ENCODE measurements around the gene CPT1C. TPM values are rescaled to one million over a fixed set of nuclear protein-coding genes. Genes with fewer than 3 reads are reported as not detected.

Gene CPT1C
- polyA plus RNA-seq, 1 donor (not counting 4 experiments of a cell fraction or from before 2014, with no cell fraction given), result 0.41 TPM

GRCh38 chr19:49687150-49687549 lies 3.8 kb upstream of the CPT1C start:
- Histone ChIP-seq H3K4me3 (ENCODE audit: control insufficient read depth in 2 of 3, extremely low read depth in 1 of 3, insufficient read depth in 2 of 3, low read depth in 1 of 3, low read length in 3 of 3) (no peak overlapping the region), H2AFZ (ENCODE audit: control insufficient read depth, low read length) (no peak overlapping the region), H3K9me1 (ENCODE audit: control insufficient read depth, extremely low read depth, insufficient read depth, low read length) (no peaks in the 10 kb centered on the region), H3K9ac (ENCODE audit: control insufficient read depth, extremely low read depth, insufficient read depth, low read length) (no peak overlapping the region), H3K79me2 (ENCODE audit: control insufficient read depth, insufficient read depth, low read length) (peaks cover 6% of the 10 kb centered on the region), H3K9me3 (ENCODE audit: control insufficient read depth, low read depth, low read length) (no peaks in the 10 kb centered on the region), H3K27ac (ENCODE audit: control insufficient read depth, insufficient read depth, low read length) (no peak overlapping the region), H4K20me1 (ENCODE audit: control insufficient read depth, extremely low read depth, insufficient read depth, low read length) (peaks cover 7% of the 10 kb centered on the region), H3K36me3 (ENCODE audit: control insufficient read depth in 2 of 2, extremely low read depth in 1 of 2, insufficient read depth in 2 of 2, low read length in 2 of 2) (peaks cover 34 to 38% of the 10 kb centered on the region in 2 experiments), H3K4me1 (ENCODE audit: control insufficient read depth, extremely low read depth, insufficient read depth, low read length) (peaks cover 21% of the 10 kb centered on the region), H3K27me3 (ENCODE audit: control insufficient read depth, extremely low read depth, insufficient read depth, low read length) (no peaks in the 10 kb centered on the region), H3K4me2 (ENCODE audit: control insufficient read depth, extremely low read depth, insufficient read depth, low read depth, low read length) (no peak overlapping the region)
- TF ChIP-seq, protein P1, sequence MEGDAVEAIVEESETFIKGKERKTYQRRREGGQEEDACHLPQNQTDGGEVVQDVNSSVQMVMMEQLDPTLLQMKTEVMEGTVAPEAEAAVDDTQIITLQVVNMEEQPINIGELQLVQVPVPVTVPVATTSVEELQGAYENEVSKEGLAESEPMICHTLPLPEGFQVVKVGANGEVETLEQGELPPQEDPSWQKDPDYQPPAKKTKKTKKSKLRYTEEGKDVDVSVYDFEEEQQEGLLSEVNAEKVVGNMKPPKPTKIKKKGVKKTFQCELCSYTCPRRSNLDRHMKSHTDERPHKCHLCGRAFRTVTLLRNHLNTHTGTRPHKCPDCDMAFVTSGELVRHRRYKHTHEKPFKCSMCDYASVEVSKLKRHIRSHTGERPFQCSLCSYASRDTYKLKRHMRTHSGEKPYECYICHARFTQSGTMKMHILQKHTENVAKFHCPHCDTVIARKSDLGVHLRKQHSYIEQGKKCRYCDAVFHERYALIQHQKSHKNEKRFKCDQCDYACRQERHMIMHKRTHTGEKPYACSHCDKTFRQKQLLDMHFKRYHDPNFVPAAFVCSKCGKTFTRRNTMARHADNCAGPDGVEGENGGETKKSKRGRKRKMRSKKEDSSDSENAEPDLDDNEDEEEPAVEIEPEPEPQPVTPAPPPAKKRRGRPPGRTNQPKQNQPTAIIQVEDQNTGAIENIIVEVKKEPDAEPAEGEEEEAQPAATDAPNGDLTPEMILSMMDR (optimal IDR thresholded peaks at IDR 0.05 in 1 of 3, IDR thresholded peaks at IDR 0.05 in 1 of 3, conservative IDR thresholded peaks at IDR 0.05 in 1 of 3; ENCODE audit: extremely low read depth in 1 of 3, insufficient read depth in 2 of 3, low read length in 3 of 3), result no peak
- no peak for TF ChIP-seq EZH2 (IDR thresholded peaks at IDR 0.05; ENCODE audit: low read length)
- dilution Hi-C loops (cut with MboI; ENCODE audit: extremely low pct_ligation_motif_present, low sequenced_read_pairs), result no loop called here
- DNase-seq (ENCODE audit: low read depth, low spot score), result no peak
- no peak for FAIRE-seq

DNA sequence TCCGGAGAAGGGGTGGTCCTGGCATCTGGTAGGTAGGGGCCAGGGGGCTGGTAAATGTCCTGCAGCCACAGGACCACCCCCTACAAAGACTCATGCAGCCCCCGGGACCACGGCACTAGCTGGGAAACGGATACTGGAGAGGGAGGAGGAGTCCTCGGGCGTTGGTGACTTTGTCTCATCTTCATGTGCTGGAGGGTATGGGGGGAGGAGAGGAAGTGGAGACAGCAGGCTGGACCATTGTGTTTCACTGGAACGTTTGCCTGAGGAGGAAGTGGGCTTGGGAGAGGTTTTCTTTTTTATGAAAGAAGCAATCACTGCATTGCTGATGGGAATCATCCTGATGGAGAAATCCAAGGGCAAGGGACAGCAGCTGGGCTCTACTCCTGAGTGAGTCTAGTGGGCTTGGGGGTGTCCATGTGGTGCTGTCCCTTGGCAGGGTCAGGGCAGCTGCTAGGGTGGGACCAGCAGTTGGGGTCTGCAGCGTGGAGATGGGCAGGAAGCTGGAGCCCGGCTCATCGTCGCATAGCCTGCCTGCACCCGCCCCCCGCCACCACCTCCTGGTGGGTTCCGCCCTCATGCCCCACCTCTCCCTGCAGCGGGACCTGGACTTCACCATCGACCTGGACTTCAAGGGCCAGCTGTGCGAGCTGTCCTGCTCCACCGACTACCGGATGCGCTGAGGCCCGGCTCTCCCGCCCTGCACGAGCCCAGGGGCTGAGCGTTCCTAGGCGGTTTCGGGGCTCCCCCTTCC lies 3.2 kb upstream of the CPT1C start:
- Histone ChIP-seq H3K4me2 (ENCODE audit: control insufficient read depth, extremely low read depth, insufficient read depth, low read depth, low read length) (no peak overlapping the region), H3K9ac (ENCODE audit: control insufficient read depth, extremely low read depth, insufficient read depth, low read length) (no peak overlapping the region), H3K27ac (ENCODE audit: control insufficient read depth, insufficient read depth, low read length) (no peak overlapping the region), H3K9me3 (ENCODE audit: control insufficient read depth, low read depth, low read length) (no peaks in the 10 kb centered on the region), H3K9me1 (ENCODE audit: control insufficient read depth, extremely low read depth, insufficient read depth, low read length) (no peaks in the 10 kb centered on the region), H4K20me1 (ENCODE audit: control insufficient read depth, extremely low read depth, insufficient read depth, low read length) (peaks cover 7% of the 10 kb centered on the region), H3K4me1 (ENCODE audit: control insufficient read depth, extremely low read depth, insufficient read depth, low read length) (peaks cover 21% of the 10 kb centered on the region), H2AFZ (ENCODE audit: control insufficient read depth, low read length) (no peak overlapping the region), H3K36me3 (ENCODE audit: control insufficient read depth in 2 of 2, extremely low read depth in 1 of 2, insufficient read depth in 2 of 2, low read length in 2 of 2) (peaks cover 29 to 35% of the 10 kb centered on the region in 2 experiments), H3K79me2 (ENCODE audit: control insufficient read depth, insufficient read depth, low read length) (peaks cover 5% of the 10 kb centered on the region), H3K4me3 (ENCODE audit: control insufficient read depth in 2 of 3, extremely low read depth in 1 of 3, insufficient read depth in 2 of 3, low read depth in 1 of 3, low read length in 3 of 3) (no peak overlapping the region), H3K27me3 (ENCODE audit: control insufficient read depth, extremely low read depth, insufficient read depth, low read length) (no peaks in the 10 kb centered on the region)
- dilution Hi-C loops (cut with MboI; ENCODE audit: extremely low pct_ligation_motif_present, low sequenced_read_pairs), result no loop called here
- no peak for DNase-seq (ENCODE audit: low read depth, low spot score)
- TF ChIP-seq, protein P1 (optimal IDR thresholded peaks at IDR 0.05 in 1 of 3, IDR thresholded peaks at IDR 0.05 in 1 of 3, conservative IDR thresholded peaks at IDR 0.05 in 1 of 3; ENCODE audit: extremely low read depth in 1 of 3, insufficient read depth in 2 of 3, low read length in 3 of 3), result no peak
- no peak for TF ChIP-seq EZH2 (IDR thresholded peaks at IDR 0.05; ENCODE audit: low read length)
- no peak for FAIRE-seq

All from keratinocyte (primary cell).